HG03520 (cell line): ENCODE data around the gene THRB.

ENCODE experiments used
- ATAC-seq: cut with Tn5 transposase; IDR thresholded peaks from one replicate; pipeline ENCODE4 v1.9.1; 2021; ENCODE audit warnings: mild to moderate bottlenecking, moderate library complexity; ENCODE audit not compliant: unreplicated experiment

THRB gene

GRCh38 chr3:24492971-24493551 is 1.6 kb downstream of the THRB start:
- no peak for ATAC-seq

GRCh38 chr3:24490151-24490550 is 4.5 kb downstream of the THRB start:
- ATAC-seq = no peak

GRCh38 chr3:24487325-24488262 is 7.1 kb downstream of the THRB start:
- ATAC-seq = no peak

- no peak for ATAC-seq
These were observed 9.1 kb downstream of the THRB start for GRCh38 chr3:24485511-24485910.

GRCh38 chr3:24483873-24484272 is 10.8 kb downstream of the THRB start:
- no peak for ATAC-seq

- ATAC-seq = no peak
These were observed 12.4 kb downstream of the THRB start for GRCh38 chr3:24482096-24482705.

- no peak for ATAC-seq
These were observed 13.5 kb downstream of the THRB start for GRCh38 chr3:24481193-24481592.

GRCh38 chr3:24480497-24480896 is 14.2 kb downstream of the THRB start:
- no peak for ATAC-seq

- ATAC-seq = no peak
These were observed 14.8 kb downstream of the THRB start for GRCh38 chr3:24479816-24480215.

GRCh38 chr3:24476871-24477656 is 17.6 kb downstream of the THRB start:
- no peak for ATAC-seq

GRCh38 chr3:24475925-24476324 is 18.7 kb downstream of the THRB start:
- no peak for ATAC-seq

GRCh38 chr3:24474862-24475261 is 19.8 kb downstream of the THRB start:
- ATAC-seq = no peak

- no peak for ATAC-seq
These were observed 22.3 kb downstream of the THRB start for GRCh38 chr3:24472358-24472757.

GRCh38 chr3:24471486-24471885 is 23.2 kb downstream of the THRB start:
- ATAC-seq = no peak

GRCh38 chr3:24470277-24470676 is 24.4 kb downstream of the THRB start:
- ATAC-seq = no peak

GRCh38 chr3:24464389-24464788 is 30.3 kb downstream of the THRB start:
- ATAC-seq = no peak

GRCh38 chr3:24462737-24463136 is 31.9 kb downstream of the THRB start:
- no peak for ATAC-seq

GRCh38 chr3:24460974-24461373 is 33.7 kb downstream of the THRB start:
- ATAC-seq = no peak

GRCh38 chr3:24457719-24458118 is 36.9 kb downstream of the THRB start:
- no peak for ATAC-seq

GRCh38 chr3:24454856-24455255 is 39.8 kb downstream of the THRB start:
- ATAC-seq = no peak

GRCh38 chr3:24454393-24454792 is 40.3 kb downstream of the THRB start:
- no peak for ATAC-seq
